H1 (cell line): Measurements from ENCODE around the gene AANAT. TPM values are rescaled to one million over a fixed set of nuclear protein-coding genes. Genes with fewer than 3 reads are reported as not detected.

Experiments
- SIN3A ChIP-seq, 2 experiments: IDR thresholded peaks in 1 of 2; conservative IDR thresholded peaks in 1 of 2; 2 replicates each; pipeline ENCODE4 v1.6.1; 2011 to 2012; ENCODE audit warnings: low read length in 2 of 2, improper control_type of control experiment in 1 of 2, low read depth in 1 of 2, mild to moderate bottlenecking in 1 of 2
- polyA plus RNA-seq, 7 experiments: library from polyadenylated mRNA; depleted of rRNA in 3 of 7; stranded (reverse) in 5 of 7; unstranded in 2 of 7; fragments of >200 nt in 5 of 7; fragments of 200-250 nt in 2 of 7; gene quantifications; 1 replicate in 5 of 7; 2 replicates in 1 of 7; 4 replicates in 1 of 7; pipeline versions ENCODE4 v1.2.1 to v1.2.3, GENCODE V29; 2011 to 2013; ENCODE audit warnings: missing spikeins in 2 of 7, mixed read lengths in 2 of 7
- total RNA-seq: library from RNA; stranded (reverse); fragmentation: NEBNext Ultra II Directional; extraction: Animal tissue kit (Norgen Biotek cat#: 25700); gene quantifications from 2 replicates; pipeline ENCODE4 v1.2.1, GENCODE V29; 2021

AANAT gene
- total and polyA plus RNA-seq, 2 of the 8 experiments (the other 6 are each of a cell fraction or from before 2014, with no cell fraction given): 0.53 TPM; not detected in 1

GRCh38 chr17:76492123-76492988, 25.0 kb downstream of the AANAT start (continued):
- no peak for TF ChIP-seq SIN3A (conservative IDR thresholded peaks at IDR 0.05 in 1 of 2, IDR thresholded peaks at IDR 0.05 in 1 of 2; ENCODE audit: low read depth in 1 of 2, low read length in 2 of 2)
